HepG2 (cell line): ENCODE measurements around the gene MAP4K3. TPM values are rescaled to one million over a fixed set of nuclear protein-coding genes. Genes with fewer than 3 reads are reported as not detected.

Experiments used
- ATAC-seq: fragments of 200-7000 bp; cut with Tn5 transposase; 3 replicates; pipeline ENCODE4 v1.9.1; 2020; ENCODE audit warnings: mild to moderate bottlenecking, moderate library complexity
- BruUV-seq: library from RNA; stranded (reverse); fragments of 400-500 nt; replicated peaks from 2 replicates; lab custom pipeline; 2021; lab: Mats Ljungman, UMichigan
- CTCF ChIA-PET: fragments of 300-600 bp; formaldehyde crosslinking; extraction: SDS; loops from one replicate; lab custom pipeline; 2021; ENCODE audit warnings: low total read pairs, inconsistent platforms, low intra/inter-chr PET ratio; lab: Yijun Ruan, JAX
- POLR2A ChIA-PET: fragments of 350-600 bp; sonication (Branson Sonifier 250); formaldehyde crosslinking; loops from one replicate; lab custom pipeline; 2020; ENCODE audit warnings: antibody characterized with exemption, inconsistent platforms; lab: Yijun Ruan, JAX
- DNase-seq: peaks from one replicate; pipeline ENCODE4 v3.0.0-alpha.2; 2015; ENCODE audit warnings: low spot score
- FAIRE-seq: peaks from 3 replicates; lab custom pipeline; 2011; peaks lifted over from hg19 to GRCh38; lab: Jason Lieb, UNC
- H2AFZ ChIP-seq: one replicate; pipeline ENCODE4 v1.6.1; 2011; ENCODE audit warnings: low read length, inconsistent platforms
- H3K27ac ChIP-seq: fragments of 300-600 bp; 3 replicates; pipeline ENCODE4 v1.8.0; 2011; ENCODE audit warnings: mixed run types, mild to moderate bottlenecking, mixed read lengths, low read length, inconsistent platforms; ENCODE audit not compliant: insufficient read depth; ENCODE audit errors: extremely low read length
- H3K27me3 ChIP-seq, 2 experiments: fragments of 200-600 bp in 1 of 2; 2 replicates in 1 of 2; 3 replicates in 1 of 2; pipeline versions ENCODE4 v1.6.0 to v1.8.0; 2011; ENCODE audit warnings: low read length in 2 of 2, mild to moderate bottlenecking in 2 of 2, moderate library complexity in 2 of 2, inconsistent platforms in 1 of 2; ENCODE audit not compliant: insufficient read depth in 2 of 2, control insufficient read depth in 1 of 2
- H3K36me3 ChIP-seq, 2 experiments: fragments of 200-600 bp in 1 of 2; replicated peaks in 1 of 2; 2 replicates in 1 of 2; 3 replicates in 1 of 2; pipeline versions ENCODE4 v1.5.1 to v1.8.0; 2011; ENCODE audit warnings: low read length in 2 of 2, inconsistent platforms in 1 of 2; ENCODE audit not compliant: insufficient read depth in 2 of 2, control insufficient read depth in 1 of 2
- H3K4me1 ChIP-seq: 2 replicates; pipeline ENCODE4 v1.5.1; 2012; ENCODE audit warnings: low read length, inconsistent platforms; ENCODE audit not compliant: insufficient read depth
- H3K4me2 ChIP-seq: 2 replicates; pipeline ENCODE4 v1.6.0; 2011; ENCODE audit warnings: low read depth, low read length, inconsistent platforms
- H3K4me3 ChIP-seq, 3 experiments: fragments of 200-600 bp in 1 of 3; sonication (generic), shearing (Covaris generic) in 1 of 3; replicated peaks in 1 of 3; 2 replicates each; pipeline ENCODE4 v1.5.1; 2011 to 2016; ENCODE audit warnings: low read length in 3 of 3, inconsistent platforms in 2 of 3, low read depth in 2 of 3, mild to moderate bottlenecking in 2 of 3, control low read depth in 1 of 3, mixed read lengths in 1 of 3; ENCODE audit not compliant: insufficient read depth in 1 of 3
- H3K79me2 ChIP-seq: one replicate; pipeline ENCODE4 v1.6.1; 2011; ENCODE audit warnings: low read length, inconsistent platforms; ENCODE audit not compliant: insufficient read depth
- H3K9ac ChIP-seq: 2 replicates; pipeline ENCODE4 v1.6.0; 2011; ENCODE audit warnings: mild to moderate bottlenecking, low read depth, low read length, inconsistent platforms; ENCODE audit not compliant: insufficient read depth
- H3K9me3 ChIP-seq: 2 replicates; pipeline ENCODE4 v1.5.1; 2012; ENCODE audit warnings: mild to moderate bottlenecking, low read length
- H4K20me1 ChIP-seq: 2 replicates; pipeline ENCODE4 v1.6.0; 2011; ENCODE audit warnings: inconsistent platforms, mild to moderate bottlenecking, low read length, moderate library complexity; ENCODE audit not compliant: insufficient read depth
- AGO2 ChIP-seq: fragments of 200-400 bp; formaldehyde crosslinking; optimal IDR thresholded peaks from 2 replicates; pipeline ENCODE3; 2017; ENCODE audit warnings: mild to moderate bottlenecking, low read depth, low read length, moderate library complexity
- EEA1 ChIP-seq: sonication (generic); formaldehyde crosslinking; IDR thresholded peaks from 2 replicates; pipeline ENCODE4 v1.5.1; 2020; ENCODE audit warnings: mild to moderate bottlenecking, missing genetic modification reagents, borderline replicate concordance
- GPN1 ChIP-seq: sonication (generic); formaldehyde crosslinking; IDR thresholded peaks from 2 replicates; pipeline ENCODE4 v1.5.1; 2020; ENCODE audit warnings: missing genetic modification reagents, borderline replicate concordance
- KAT7 ChIP-seq: IDR thresholded peaks from 2 replicates; pipeline ENCODE4 v1.6.1; 2018; ENCODE audit warnings: borderline replicate concordance, missing compliant biosample characterization
- KMT2A ChIP-seq: sonication (generic); formaldehyde crosslinking; IDR thresholded peaks from 2 replicates; pipeline ENCODE4 v1.4.0; 2020; ENCODE audit warnings: missing genetic modification reagents
- LRRFIP1 ChIP-seq: sonication (generic); formaldehyde crosslinking; conservative IDR thresholded peaks from 2 replicates; pipeline ENCODE4 v1.4.0; 2020; ENCODE audit warnings: missing genetic modification reagents
- MBNL3 ChIP-seq: fragments of 250-450 bp; sonication (Bioruptor Pico); conservative IDR thresholded peaks from 2 replicates; pipeline ENCODE4 v1.8.0; 2022; ENCODE audit warnings: mild to moderate bottlenecking, inconsistent platforms
- RFX3 ChIP-seq: IDR thresholded peaks from 2 replicates; pipeline ENCODE4 v1.6.1; 2016; ENCODE audit warnings: missing biosample characterization, missing genetic modification reagents
- TFE3 ChIP-seq: IDR thresholded peaks from 2 replicates; pipeline ENCODE4 v1.6.1; 2016
- TOPORS ChIP-seq: sonication (generic); formaldehyde crosslinking; IDR thresholded peaks from 2 replicates; pipeline ENCODE4 v1.8.0; 2023; ENCODE audit warnings: mild to moderate bottlenecking, missing genetic modification reagents
- ZNF234 ChIP-seq: sonication (generic); formaldehyde crosslinking; conservative IDR thresholded peaks from 2 replicates; pipeline ENCODE4 v1.5.1; 2020; ENCODE audit warnings: mild to moderate bottlenecking, missing genetic modification reagents
- ZNF441 ChIP-seq: sonication (generic); formaldehyde crosslinking; IDR thresholded peaks from 2 replicates; pipeline ENCODE4 v1.7.0; 2021; ENCODE audit warnings: missing genetic modification reagents, borderline replicate concordance
- WGBS: methylation state at CpG from one replicate; pipeline ENCODE4 v1.1.6; 2017; ENCODE audit warnings: low lambda C conversion rate; 5-methylcytosine and 5-hydroxymethylcytosine counted together
- in situ Hi-C: cut with HindIII; loops from 2 replicates; pipeline ENCODE4 v1.10.0; 2017; ENCODE audit warnings: low pct_unique_long_range_greater_than_20kb; ENCODE audit not compliant: extremely low pct_ligation_motif_present
- intact Hi-C: fragments of 100-400 bp; cut with micrococcal nuclease; formaldehyde crosslinking; loops from one replicate; pipeline ENCODE4 v1.10.0; 2022; ENCODE audit not compliant: unreplicated experiment
- polyA plus RNA-seq, 8 experiments: library from polyadenylated mRNA; depleted of rRNA in 3 of 8; stranded (reverse) in 7 of 8; unstranded in 1 of 8; fragments of >200 nt; fragmentation: Illumina TruSeq in 4 of 8; extraction: Trizol in 4 of 8; gene quantifications; 2 replicates each; pipeline versions ENCODE4 v1.2.1 to v1.2.3, GENCODE V29; 2011 to 2016; ENCODE audit warnings: low read depth in 4 of 8, missing spikeins in 1 of 8, mixed read lengths in 1 of 8; ENCODE audit not compliant: insufficient read depth in 1 of 8
- total RNA-seq, 5 experiments: library from RNA; depleted of rRNA; stranded (reverse); fragments of >200 nt; fragmentation: Illumina TruSeq; extraction: Trizol; gene quantifications; 2 replicates each; pipeline ENCODE4 v1.2.3, GENCODE V29; 2016; ENCODE audit warnings: low read depth in 1 of 5
- TF ChIP-seq, protein P1 (sequence below): sonication (generic); formaldehyde crosslinking; IDR thresholded peaks from 2 replicates; pipeline ENCODE4 v1.5.0; 2020; ENCODE audit warnings: mild to moderate bottlenecking, low read depth, missing genetic modification reagents, borderline replicate concordance
- TF ChIP-seq, protein P2 (sequence below): IDR thresholded peaks from 2 replicates; pipeline ENCODE4 v1.6.1; 2012; ENCODE audit warnings: low read length, improper control_type of control experiment

Gene MAP4K3
- total and polyA plus RNA-seq, 2 of the 13 experiments (the other 11 are each of a cell fraction or from before 2014, with no cell fraction given) = 45.9 to 53.2 TPM

DNA sequence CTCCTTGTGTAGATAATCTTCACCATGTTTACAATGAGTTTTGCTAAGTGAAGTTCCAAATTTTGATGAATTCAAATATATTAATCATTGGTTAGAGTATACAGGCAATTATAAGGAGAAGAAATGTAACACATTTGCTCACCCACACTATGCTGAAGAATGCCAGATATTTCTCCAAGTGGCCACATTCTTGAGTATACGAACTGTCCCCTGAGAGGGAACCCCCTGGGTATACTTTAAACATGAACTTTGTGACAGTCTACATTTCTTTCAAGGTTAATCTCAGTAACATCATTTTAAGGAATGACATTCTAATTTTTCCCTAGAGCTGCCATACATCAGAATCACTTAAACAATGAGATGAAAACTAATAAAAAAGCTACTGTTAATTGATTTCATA lies 153.5 kb downstream of the MAP4K3 start (continued):
- TF ChIP-seq TFE3 (CRISPR knock-in tag) = no peak
- no peak for TF ChIP-seq GPN1 (CRISPR knock-in tag)
- TF ChIP-seq KAT7 = no peak
- no peak for TF ChIP-seq ZNF441 (CRISPR knock-in tag)

DNA sequence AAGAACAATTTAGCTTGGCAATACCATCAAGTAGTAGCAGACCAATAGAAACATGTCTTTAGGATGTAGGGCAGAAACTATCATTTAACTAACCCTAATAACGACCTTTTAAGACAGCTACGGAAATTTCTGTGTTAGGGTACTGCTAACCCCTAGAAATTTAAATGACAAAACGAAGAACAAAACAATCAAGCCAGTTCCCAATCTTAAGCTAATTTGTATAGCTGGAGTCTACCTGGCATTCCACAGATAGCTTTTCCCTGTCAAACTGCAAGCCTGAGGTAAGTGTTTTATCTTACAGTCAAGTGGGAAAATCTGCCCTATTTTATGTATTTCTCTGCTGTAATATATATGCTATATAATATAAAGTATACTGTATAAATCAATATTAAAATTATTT lies 155.7 kb downstream of the MAP4K3 start:
- intact Hi-C loops (no loop called here), in situ Hi-C loops (no loop called here)
- DNase-seq = no peak
- Histone ChIP-seq H3K4me3 (no peak overlapping the region), H3K79me2 (no peaks in the 10 kb centered on the region), H4K20me1 (peaks cover 2% of the 10 kb centered on the region; the same call in 1 of the 2 replicates), H3K4me2 (no peak overlapping the region), H2AFZ (no peak overlapping the region), H3K27ac (no peak overlapping the region), H3K36me3 (peaks cover 23 to 61% of the 10 kb centered on the region in 2 experiments), H3K9me3 (no peaks in the 10 kb centered on the region), H3K27me3 (no peaks in the 10 kb centered on the region), H3K4me1 (no peaks in the 10 kb centered on the region), H3K9ac (no peak overlapping the region)
- ATAC-seq = no peak
- POLR2A ChIA-PET = no interaction called here
- CTCF ChIA-PET = no interaction called here
- BruUV-seq = no TSS peak
- 91% methylated on average over 3 of the region's 3 CpGs for whole genome bisulfite sequencing
- FAIRE-seq = no peak
- TF ChIP-seq KMT2A (CRISPR knock-in tag) (no peak), TOPORS (CRISPR knock-in tag) (no peak), AGO2 (no peak), RFX3 (CRISPR knock-in tag) (no peak), ZNF234 (no peak), EEA1 (CRISPR knock-in tag) (no peak), MBNL3 (no peak), LRRFIP1 (no peak)
- TF ChIP-seq, protein P1, sequence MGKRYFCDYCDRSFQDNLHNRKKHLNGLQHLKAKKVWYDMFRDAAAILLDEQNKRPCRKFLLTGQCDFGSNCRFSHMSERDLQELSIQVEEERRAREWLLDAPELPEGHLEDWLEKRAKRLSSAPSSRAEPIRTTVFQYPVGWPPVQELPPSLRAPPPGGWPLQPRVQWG (CRISPR knock-in tag) = no peak
- TF ChIP-seq, protein P2, sequence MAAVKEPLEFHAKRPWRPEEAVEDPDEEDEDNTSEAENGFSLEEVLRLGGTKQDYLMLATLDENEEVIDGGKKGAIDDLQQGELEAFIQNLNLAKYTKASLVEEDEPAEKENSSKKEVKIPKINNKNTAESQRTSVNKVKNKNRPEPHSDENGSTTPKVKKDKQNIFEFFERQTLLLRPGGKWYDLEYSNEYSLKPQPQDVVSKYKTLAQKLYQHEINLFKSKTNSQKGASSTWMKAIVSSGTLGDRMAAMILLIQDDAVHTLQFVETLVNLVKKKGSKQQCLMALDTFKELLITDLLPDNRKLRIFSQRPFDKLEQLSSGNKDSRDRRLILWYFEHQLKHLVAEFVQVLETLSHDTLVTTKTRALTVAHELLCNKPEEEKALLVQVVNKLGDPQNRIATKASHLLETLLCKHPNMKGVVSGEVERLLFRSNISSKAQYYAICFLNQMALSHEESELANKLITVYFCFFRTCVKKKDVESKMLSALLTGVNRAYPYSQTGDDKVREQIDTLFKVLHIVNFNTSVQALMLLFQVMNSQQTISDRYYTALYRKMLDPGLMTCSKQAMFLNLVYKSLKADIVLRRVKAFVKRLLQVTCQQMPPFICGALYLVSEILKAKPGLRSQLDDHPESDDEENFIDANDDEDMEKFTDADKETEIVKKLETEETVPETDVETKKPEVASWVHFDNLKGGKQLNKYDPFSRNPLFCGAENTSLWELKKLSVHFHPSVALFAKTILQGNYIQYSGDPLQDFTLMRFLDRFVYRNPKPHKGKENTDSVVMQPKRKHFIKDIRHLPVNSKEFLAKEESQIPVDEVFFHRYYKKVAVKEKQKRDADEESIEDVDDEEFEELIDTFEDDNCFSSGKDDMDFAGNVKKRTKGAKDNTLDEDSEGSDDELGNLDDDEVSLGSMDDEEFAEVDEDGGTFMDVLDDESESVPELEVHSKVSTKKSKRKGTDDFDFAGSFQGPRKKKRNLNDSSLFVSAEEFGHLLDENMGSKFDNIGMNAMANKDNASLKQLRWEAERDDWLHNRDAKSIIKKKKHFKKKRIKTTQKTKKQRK = no peak
